Measurements from ENCODE around the gene HSPA8. TPM values are rescaled to one million over a fixed set of nuclear protein-coding genes. Genes with fewer than 3 reads are reported as not detected.

HSPA8 gene
- total and polyA plus RNA-seq, 2 of the 8 experiments (the other 6 are each of a cell fraction or from before 2014, with no cell fraction given) = 1,491 to 2,155 TPM

DNA sequence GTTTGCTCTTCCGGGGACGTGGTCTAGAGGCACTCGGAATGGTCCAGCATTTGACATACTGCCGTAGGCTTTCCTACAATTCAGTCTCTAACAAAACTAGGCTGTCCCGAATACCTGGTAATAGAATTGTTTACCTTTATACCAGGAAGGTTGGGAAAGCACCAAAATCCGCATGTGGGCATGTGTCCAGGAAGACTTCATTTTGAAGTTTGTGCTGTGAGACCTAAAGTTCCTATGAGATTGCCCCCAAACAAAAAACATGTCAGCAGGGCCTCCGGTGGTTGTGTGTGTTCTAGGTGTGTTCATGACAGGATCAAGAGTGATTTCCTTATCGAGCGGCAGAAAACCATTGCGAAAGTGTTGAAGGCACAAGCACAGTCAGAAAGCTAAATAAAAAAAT is 26.1 kb downstream of the HSPA8 start (continued):
- TF ChIP-seq SIX5 (IDR thresholded peaks at IDR 0.05; ENCODE audit: low read depth, low read length) (no peak), SP4 (IDR thresholded peaks at IDR 0.05; ENCODE audit: low read length) (no peak), GABPA (IDR thresholded peaks at IDR 0.05; ENCODE audit: borderline replicate concordance, insufficient read depth, low read length) (no peak)
